HK-2 (cell line): ENCODE data around the gene SSRP1.
"Not testable (repeated sequence)": the region's sequence is repeated elsewhere in the genome, so short reads cannot be mapped to it uniquely, and the experiment has no call there.

Experiments used
- DNase-seq: peaks from one replicate; pipeline ENCODE4 v3.0.0-alpha.2; 2018; ENCODE audit not compliant: unreplicated experiment

The SSRP1 gene

DNA sequence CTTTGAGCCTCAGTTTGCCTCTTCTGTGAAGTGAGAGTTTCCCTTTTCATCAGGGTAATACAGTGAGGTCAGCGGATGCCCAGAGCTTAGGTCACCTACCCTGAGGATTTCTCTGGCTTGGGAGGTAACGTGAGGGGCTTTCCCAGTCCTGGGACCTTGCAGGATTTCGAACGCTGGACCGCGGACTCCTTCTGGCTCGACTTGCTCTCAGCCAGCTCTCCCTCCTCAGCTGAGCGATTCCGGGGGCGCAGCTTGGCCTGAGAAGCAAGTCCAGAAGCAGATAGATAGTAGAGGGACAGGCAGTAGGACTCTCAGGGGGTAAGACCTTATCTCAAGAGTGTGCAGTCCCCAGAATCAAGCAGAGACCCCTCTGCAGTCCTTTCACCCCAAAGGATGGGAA is 34.9 kb downstream of the SSRP1 start:
- DNase-seq: no peak

DNA sequence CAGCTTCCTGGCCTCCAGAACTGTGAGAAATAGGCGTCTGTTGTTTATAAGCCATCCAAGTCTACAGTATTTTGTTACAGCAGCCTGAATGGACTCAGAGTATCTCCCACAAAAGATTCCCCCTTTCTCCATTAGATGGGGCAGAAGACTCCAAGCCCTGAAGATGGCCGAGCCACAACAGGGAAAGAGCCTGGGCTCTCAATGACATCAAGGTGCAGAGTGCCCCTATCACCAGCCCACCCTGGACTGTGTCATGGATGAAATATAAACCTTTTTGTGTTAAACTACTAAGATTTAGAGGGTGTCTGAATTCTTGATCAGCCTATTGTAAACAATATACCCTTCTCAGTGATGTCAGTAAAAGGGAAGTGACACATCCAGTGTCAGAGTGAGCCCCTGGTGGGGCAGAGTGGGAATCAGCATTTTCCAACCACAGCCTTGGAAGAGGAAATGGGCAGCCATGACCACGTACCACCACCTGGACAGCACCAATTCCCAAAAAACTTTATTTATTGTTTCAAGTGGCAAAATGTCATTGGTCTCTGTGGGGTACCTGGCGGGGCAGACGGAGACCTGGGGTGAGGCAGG is 36.4 kb downstream of the SSRP1 start:
- no peak for DNase-seq

DNA sequence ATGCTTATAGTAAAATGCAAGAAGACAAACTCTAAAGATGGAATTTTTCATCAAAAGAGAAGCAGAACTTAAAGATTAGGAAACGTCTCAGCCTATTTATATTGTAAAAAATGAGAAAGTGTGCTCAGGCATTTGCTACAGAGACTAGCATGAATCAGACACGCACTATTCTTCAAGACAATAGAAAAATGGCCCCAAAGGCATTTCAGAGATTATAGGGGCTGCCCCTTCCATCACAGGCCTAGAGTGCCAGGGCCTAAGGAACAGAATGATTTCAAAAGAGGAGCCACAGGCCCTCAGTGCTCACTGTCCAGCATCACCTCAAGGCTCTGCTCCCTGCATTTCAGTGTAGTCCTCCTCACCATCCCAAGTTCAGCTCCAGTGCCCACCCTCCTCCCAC is 38.5 kb downstream of the SSRP1 start:
- no peak for DNase-seq

DNA sequence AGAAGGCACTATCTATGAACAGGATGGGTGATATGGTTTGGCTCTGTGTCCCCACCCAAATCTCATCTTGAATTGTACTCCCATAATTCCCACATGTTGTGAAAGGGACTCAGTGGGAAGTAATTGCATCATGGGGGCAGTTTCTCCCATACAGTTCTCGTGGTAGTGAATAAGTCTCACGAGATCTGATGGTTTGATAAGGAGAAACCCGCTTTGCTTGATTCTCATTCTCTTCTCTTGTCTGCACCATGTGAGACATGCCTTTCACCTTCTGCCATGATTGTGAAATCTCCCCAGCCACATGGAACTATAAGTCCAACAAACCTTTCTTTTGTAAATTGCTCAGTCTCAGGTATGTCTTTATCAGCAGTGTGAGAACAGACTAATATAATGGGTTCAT is 39.5 kb downstream of the SSRP1 start:
- DNase-seq: not testable (repeated sequence)

DNA sequence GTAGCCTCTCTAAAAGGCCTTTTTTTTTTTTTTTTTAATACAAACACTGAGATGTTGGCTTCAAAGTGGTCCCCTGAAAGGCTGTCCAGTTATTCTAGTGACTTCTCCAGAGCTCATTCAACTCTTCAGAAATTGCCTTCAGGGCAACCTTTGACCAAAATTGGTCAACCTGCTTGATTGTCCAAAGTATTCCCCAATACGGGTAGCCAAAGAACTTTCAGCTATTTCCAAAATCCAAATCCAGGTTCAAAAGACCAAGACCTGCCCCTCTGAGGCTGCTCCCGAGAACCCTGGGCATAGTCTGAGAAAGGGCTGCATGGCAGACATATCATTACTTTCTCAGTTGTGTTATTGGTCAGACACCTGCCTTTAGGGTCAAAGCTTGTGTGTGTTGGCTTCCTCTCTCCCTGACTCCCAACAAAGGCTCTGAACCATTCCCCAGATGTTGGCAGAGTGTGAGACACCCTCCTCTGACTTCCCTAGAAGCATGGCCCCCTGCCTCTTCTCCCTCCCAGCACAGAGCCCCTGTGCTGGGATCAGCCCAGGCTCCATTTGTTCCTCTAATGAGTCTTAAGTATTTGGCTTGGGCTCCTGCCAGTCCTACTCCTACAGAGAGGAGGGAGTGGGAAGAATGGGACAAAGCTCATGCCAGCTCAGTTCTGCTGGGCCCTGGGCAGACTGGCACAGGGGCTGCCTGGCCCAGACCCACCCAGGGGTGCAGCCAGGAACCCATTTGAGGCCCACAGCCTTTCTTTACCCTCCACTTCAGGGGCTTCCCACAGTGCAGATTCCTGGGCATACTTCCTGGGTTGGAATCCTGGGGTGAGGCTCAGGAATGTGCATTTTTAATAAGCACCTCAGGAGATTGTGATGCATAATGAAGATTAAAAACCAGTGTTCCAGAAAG is 41.2 kb downstream of the SSRP1 start:
- DNase-seq: no peak

DNA sequence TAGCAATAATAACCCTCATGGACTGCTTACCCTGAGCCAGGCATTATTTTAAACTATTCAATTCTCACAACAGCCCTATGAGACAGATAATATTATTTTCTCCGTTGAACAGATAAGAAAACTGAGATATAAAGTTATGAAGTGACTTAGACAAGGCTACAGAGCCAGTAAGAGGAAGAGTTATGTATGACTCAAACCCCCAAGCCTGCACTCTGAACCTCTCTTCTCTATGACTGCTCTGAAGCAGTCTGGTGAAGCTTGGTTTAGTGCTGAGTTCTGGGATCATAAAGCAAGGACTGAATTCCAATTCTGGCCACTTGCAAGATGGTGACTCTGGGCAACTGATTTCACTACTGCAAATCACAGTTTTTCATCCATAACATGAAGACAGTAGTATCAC is 45.4 kb downstream of the SSRP1 start:
- DNase-seq: no peak

DNA sequence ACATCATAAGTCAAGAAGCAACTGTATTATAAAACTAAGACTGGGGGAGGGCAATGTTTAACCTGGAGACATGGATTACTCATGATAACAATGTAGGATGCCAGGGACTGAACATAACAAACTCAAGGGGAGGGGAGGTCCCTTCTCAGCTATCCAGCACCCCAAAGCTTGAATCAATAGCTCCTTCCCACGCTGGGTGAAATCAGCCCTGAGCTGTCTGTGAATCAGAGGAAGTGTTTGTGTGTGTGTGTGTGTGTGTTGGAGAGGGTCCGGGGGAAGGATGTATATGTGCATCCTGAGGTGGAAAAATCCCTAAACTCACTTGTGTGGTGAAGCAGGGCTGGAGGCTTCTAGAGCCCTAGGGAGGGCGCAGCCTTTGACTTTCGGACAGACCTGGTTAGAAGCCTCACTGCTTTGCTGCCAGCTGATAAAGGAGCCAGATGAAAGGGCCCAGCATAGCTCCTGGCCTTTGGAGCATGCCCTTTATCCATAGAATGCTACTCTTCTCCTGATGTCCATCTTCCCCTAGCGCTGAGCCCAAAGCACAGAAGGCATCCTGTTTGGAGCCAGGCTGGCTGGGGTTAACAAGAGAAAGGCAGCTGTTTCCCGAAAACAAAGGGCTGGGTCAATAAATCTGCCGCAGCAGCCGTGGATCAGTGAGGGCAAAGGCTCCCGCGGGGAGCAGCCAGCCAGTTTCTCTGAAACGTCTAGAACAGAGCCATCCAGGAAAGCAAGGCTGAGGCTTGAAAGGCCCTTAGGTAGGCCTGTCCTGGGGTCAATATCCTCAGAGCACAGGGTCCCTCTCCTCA is 46.7 kb downstream of the SSRP1 start:
- no peak for DNase-seq

DNA sequence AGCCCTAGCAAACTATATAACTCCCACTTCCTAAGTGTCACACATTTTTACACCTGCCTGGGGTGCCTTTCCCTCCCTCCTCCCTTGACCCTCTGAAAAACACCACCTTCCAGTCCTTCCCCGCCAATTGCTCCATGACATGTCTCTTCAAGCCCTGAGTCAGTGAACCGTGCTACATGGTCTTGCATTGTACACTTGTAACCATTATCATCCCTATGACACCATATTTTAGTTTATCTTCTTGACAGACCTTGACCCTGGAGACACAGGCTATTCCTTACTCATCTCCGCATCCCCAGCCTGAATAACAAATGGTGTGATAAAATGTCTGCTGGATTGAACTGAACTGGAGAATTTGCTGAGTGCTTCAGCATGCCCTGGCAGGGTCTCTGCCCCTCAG is 47.8 kb downstream of the SSRP1 start:
- no peak for DNase-seq

DNA sequence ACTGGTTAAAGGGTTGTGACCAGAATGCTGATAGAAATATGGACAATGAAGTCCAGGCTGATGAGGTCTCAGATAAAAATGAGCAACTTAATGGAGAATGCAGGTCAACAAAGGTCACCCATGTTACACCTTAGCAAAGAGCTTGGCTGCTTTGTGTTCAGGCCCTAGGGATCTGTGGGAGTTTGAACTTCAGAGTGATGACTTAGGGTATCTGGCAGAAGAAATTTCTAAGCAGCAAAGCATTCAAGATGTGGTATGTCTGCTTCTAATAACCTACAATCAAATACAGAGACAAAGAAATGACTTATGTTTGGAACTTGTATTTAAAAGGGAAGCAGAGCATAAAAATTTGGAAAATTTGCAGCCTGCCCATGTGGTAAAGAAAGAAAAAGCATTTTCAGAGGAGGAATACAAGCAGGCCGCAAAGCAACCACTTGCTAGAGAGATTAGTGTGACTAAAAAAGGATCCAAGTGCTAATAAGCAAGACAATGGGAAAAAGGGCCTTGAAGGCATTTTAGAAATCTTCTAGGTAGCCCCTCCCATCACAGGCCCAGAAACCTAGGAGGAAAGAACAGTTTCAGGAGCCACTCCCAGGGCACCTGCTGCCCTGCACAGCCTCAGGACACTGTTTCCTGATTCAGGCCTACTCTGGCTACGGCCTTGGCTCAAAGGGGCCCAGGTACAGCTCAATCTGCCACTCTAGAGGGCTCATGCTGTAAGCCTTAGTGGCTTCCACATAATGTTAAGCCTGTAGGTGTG is 52.3 kb downstream of the SSRP1 start:
- DNase-seq: no peak

DNA sequence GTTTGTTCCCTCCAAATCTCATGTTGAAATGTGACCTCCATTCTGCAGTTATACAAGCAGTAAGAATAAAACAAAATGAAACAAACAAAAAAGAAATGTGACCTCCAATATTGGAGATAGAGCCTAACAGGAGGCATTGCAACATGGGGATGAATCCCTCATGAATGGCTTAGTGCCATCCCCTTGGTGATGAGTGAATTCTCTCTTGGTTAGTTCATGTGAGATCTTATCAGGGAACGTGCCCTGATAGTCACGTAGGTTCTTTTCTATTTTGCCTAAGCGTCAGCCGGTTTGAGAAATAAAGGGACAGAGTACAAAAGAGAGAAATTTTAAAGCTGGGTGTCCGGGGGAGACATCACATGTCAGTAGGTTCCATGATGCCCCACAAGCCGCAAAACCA is 54.1 kb downstream of the SSRP1 start:
- DNase-seq: not testable (repeated sequence)

DNA sequence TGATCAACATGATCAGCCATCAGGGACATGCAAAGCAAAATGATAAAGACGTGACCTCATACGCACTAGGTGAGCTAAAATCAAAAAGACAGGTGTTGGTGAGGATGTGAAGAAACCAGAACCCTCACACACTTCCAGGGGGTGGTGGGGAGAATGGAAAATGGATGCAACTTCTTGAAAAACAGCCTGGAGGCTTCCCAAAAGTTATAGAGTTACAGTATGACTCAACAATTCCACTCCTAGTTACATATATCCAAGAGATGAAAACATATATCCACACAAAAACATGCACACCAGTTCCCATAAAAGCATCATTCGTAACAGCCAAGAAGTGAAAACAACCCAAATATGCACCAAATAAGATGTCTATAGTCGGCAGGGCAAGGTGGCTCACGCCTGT is 56.6 kb downstream of the SSRP1 start:
- DNase-seq: no peak

DNA sequence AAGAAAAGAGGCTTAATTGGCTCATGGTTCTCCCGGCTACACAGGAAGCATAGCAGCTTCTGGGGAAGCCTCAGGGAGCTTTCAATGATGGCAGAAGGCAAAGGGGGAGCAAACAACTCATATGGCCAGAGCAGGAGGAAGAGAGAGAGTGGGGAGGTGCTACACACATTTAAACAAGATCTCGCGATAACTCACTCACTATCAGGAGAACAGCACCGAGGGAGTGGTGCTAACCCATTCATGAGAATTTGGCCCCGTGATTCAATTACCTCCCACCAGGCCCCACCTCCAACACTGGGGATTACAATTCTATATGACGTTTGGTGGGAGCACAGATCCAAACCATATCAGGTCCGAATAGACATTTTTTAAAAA is 57.0 kb downstream of the SSRP1 start:
- no peak for DNase-seq

DNA sequence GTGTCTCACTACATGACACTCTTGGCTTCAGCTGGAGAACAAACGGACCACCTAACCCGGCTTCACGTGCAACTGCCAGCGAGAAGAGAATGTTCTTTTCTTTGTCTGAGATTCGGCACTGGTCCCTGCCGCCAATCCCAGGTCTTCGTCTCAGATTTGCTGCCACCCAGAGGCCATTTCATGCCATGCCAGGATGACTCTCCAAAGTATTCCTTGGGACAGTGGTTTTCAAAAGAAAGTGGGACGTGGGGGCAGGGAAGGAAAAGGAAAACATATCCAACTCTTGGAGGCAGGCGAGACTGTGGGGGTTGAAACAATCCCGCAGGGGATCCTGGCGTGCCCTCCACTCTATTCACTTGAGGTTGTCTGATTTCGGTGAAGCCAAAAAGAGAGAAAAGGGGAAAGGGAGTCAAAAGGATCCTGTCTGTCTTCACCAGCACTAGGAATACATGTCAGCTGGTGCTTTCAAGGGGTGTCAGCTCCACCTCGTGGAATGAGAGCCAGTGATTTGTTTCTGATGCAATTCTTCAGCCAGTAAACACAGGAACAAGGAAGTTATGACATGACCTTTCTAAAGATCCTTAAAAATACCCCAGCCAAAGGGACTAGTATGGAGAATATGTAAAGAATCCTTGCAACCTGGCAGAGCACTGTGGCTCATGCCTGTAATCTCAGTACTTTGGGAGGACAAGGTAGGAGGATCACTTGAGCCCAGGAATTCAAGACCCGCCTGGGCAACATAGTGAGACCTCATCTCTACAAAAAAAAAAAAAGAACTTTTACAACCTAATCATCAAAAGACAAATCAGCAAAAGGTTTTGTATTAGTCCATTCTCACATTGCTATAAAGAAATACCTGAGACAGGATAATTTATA is 57.6 kb downstream of the SSRP1 start:
- DNase-seq: peak; percentile 54

DNA sequence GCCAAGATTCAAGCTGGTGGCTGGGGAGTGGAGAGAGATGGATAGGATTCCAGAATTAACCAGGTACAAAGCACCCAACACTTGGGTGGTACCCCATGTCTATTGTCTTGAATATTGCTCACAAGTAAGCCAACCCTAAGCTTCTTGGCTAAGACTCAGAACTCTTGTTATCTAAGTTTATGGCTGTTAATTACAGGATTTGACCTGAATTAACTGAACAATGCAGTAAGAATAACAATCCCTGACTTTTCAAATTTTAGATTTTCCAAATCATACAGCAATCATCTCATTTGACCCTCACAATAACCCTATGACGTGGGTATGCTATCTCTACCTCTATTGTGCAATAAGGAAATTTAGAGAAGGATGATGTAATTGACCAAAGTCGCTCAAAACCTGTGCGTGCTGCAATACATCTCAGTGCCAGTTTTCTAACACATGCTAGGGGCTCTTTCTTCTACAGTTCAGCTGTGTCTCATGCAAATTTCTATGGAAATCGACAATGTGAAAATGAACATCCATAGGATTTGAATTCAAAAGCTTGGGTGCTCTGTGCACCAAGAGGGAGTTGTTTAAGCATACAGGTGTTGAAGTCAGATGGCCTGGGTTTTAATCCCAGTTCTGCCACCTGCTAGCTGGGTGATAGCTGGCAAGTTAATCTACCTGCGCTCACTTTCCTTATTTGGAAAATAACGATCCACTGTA is 58.6 kb downstream of the SSRP1 start:
- DNase-seq: no peak

DNA sequence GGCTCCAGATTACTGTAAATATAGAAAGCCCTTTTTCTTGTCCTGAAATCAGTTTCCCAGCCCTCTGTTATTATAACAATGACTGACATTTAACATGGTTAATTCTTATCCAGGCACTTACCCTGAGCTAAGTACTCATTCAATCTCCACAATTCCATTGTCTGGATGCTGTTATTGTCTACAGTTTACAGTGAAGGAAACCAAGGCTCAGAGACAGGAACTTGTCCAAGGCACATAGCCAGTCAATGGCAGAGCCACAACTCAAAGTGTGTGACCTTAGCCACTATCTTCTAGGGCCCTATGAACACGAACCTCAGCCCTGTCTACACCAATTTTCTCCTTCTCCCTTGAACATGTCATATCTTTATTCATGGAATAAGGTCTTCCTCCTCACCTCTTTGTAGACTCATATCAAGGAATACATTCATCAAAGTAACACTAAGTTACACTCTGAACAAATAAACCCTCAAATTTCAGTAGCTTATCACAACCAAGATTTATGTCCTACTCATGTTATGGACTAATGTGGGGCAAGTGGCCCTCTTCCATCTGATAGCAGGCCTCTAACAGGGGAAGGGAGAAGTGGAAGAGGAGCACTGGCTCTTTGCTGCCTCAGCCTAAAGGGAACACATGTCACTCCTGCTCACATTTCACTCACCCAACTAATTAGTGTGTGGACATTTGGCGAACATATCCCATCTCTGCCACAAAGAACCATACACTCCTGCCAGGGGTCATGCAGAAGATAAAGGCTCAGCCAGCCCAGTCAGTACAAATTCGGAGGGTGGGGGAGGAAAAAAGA is 59.3 kb downstream of the SSRP1 start:
- no peak for DNase-seq
